Peyer's patch (tissue), 4 donors: ENCODE data around the gene HEMK1.

ENCODE experiments used
- POLR2A ChIP-seq, 2 donors: fragments of 450-650 bp; IDR thresholded peaks; one replicate each; pipeline ENCODE4 v1.5.1; 2017; ENCODE audit warnings: antibody characterized with exemption in 2 of 2, mild to moderate bottlenecking in 2 of 2, moderate library complexity in 2 of 2
- TF ChIP-seq, protein P1 (sequence below), 6 experiments: fragments of 450-650 bp in 4 of 6; fragments of 200-600 bp in 2 of 6; sonication (generic) in 1 of 6; IDR thresholded peaks; one replicate each; pipeline ENCODE4 v1.5.1; 2017 to 2019; ENCODE audit warnings: antibody characterized with exemption in 6 of 6, mild to moderate bottlenecking in 3 of 6, moderate library complexity in 1 of 6

GRCh38 chr3:50645378-50645777, 76.1 kb downstream of the HEMK1 start:
- TF ChIP-seq, protein P1, sequence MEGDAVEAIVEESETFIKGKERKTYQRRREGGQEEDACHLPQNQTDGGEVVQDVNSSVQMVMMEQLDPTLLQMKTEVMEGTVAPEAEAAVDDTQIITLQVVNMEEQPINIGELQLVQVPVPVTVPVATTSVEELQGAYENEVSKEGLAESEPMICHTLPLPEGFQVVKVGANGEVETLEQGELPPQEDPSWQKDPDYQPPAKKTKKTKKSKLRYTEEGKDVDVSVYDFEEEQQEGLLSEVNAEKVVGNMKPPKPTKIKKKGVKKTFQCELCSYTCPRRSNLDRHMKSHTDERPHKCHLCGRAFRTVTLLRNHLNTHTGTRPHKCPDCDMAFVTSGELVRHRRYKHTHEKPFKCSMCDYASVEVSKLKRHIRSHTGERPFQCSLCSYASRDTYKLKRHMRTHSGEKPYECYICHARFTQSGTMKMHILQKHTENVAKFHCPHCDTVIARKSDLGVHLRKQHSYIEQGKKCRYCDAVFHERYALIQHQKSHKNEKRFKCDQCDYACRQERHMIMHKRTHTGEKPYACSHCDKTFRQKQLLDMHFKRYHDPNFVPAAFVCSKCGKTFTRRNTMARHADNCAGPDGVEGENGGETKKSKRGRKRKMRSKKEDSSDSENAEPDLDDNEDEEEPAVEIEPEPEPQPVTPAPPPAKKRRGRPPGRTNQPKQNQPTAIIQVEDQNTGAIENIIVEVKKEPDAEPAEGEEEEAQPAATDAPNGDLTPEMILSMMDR (IDR thresholded peaks at IDR 0.05): no peak
- TF ChIP-seq POLR2A (IDR thresholded peaks at IDR 0.05): no peak
